Duodenal mucosa (tissue), 2 donors: ENCODE measurements around the gene C17orf113.
A peak's percentile ranks its signal among the peaks of the same experiment; 100 is the strongest.
"Not testable (repeated sequence)": the region's sequence is repeated elsewhere in the genome, so short reads cannot be mapped to it uniquely, and the experiment has no call there.

Experiments used
- H3K27ac ChIP-seq: one replicate; pipeline ENCODE4 v1.7.0; 2013; ENCODE audit warnings: low read depth, low read length
- H3K27me3 ChIP-seq, 2 donors: one replicate each; pipeline ENCODE4 v1.7.0; 2013; ENCODE audit warnings: low read length in 2 of 2, control low read depth in 1 of 2; ENCODE audit not compliant: insufficient read depth in 2 of 2, control insufficient read depth in 1 of 2
- H3K36me3 ChIP-seq, 2 donors: one replicate each; pipeline ENCODE4 v1.7.0; 2013; ENCODE audit warnings: low read length in 2 of 2, control low read depth in 1 of 2; ENCODE audit not compliant: insufficient read depth in 2 of 2, control insufficient read depth in 1 of 2
- H3K4me1 ChIP-seq, 2 donors: one replicate each; pipeline ENCODE4 v1.7.0; 2013; ENCODE audit warnings: low read length in 2 of 2, control low read depth in 1 of 2; ENCODE audit not compliant: insufficient read depth in 2 of 2, control insufficient read depth in 1 of 2
- H3K4me3 ChIP-seq, 2 donors: one replicate each; pipeline ENCODE4 v1.7.0; 2013; ENCODE audit warnings: low read length in 2 of 2, low read depth in 1 of 2
- H3K9ac ChIP-seq, 2 donors: one replicate each; pipeline ENCODE4 v1.7.0; 2013; ENCODE audit warnings: low read length in 2 of 2, low read depth in 1 of 2
- H3K9me3 ChIP-seq, 2 donors: one replicate each; pipeline ENCODE4 v1.7.0; 2013; ENCODE audit warnings: low read length in 2 of 2, control low read depth in 1 of 2; ENCODE audit not compliant: control insufficient read depth in 1 of 2

The C17orf113 gene

DNA sequence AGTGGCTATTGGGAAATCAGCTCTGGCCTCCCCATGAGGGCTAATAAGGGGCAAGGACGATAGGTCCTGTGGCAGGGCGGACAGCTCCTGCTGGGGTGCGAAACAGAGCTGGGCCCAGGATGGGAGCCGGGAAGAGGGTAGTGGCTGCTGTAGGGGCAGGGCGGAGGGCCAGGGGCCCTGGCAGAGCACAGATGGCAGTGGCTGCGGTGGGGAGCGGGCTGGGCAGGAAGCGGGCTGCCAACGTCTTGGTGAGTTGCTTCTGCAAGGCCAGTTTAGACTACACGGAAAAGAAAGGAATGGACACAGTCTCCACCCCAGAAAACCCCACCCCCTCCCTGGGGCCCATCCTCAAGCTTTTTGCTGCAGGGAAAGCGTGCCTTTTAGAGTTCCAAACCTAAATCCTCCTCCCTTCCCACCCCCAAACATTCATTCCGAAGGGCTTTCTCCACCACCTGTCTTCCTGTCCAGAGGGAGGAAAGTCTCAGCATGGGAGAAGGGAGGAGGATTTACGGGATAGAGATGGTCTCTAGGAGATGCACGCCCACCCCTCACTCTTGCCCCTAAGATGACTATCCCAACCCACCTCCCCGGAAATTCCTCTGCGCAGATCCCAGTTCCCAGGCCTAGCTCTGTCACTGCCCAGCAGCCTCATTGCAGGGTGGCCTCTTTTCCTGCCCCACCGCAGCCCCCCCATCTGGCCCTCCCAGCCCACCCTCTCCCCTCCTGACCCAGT, 23.4 kb downstream of the C17orf113 start:
- Histone ChIP-seq H3K9ac (no peak overlapping the region), H3K27me3 (no peaks in the 10 kb centered on the region), H3K9me3 (no peaks in the 10 kb centered on the region), H3K4me1 (peaks cover 20 to 23% of the 10 kb centered on the region in 2 donors), H3K27ac (no peak overlapping the region), H3K4me3 (no peak overlapping the region), H3K36me3 (peaks cover 5 to 23% of the 10 kb centered on the region in 2 donors)

DNA sequence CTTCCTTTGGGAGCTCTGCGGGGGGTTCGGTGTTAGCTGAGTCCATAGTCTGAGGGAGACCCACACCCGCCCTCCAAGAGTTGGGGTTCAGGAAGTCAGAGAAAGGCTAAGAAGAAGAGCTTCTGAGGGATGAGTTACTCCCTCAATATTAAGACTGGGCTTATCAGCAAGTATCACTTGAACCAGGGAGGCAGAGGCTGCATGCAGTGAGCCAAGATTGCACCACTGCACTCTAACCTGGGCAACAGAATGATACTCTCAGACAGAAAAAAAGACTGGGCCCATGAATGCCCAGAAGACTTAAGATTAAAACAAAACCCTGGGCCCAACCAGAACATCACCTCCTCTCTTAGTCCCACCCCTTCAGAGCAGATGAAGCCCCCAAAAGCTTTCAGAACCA, 24.5 kb downstream of the C17orf113 start:
- no peak overlapping the region for H3K4me3 ChIP-seq
- H3K9me3 ChIP-seq, result no peaks in the 10 kb centered on the region
- H3K27ac ChIP-seq, result no peak overlapping the region
- no peak overlapping the region for H3K9ac ChIP-seq
- H3K36me3 ChIP-seq, result peaks cover 5 to 23% of the 10 kb centered on the region in 2 donors
- H3K27me3 ChIP-seq, result no peaks in the 10 kb centered on the region
- peaks cover 27% of the 10 kb centered on the region in 2 donors for H3K4me1 ChIP-seq

DNA sequence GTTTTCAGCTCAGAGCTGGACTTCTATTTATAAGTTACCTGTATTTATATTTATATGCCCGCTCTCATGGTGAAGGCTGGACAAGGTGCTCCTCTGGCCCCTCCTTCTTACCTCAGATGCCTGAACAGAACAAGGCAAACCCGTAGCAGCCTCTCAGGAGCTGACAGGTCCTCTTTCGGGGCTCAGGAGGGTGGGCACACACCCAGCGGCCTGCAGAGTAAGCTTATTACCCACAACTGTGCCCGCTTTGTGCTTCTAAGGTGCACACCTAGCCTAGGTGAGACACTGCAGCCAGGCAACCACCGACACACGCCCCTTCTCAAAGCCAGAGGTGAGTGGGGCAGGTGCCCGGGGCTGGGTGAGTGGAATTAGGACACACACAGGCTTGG, 25.2 kb downstream of the C17orf113 start:
- H3K36me3 ChIP-seq, result peaks cover 5 to 23% of the 10 kb centered on the region in 2 donors
- no peaks in the 10 kb centered on the region for H3K9me3 ChIP-seq
- peaks cover 33% of the 10 kb centered on the region in 2 donors for H3K4me1 ChIP-seq
- no peak overlapping the region for H3K27ac ChIP-seq
- H3K9ac ChIP-seq, result no peak overlapping the region
- H3K27me3 ChIP-seq, result no peaks in the 10 kb centered on the region
- no peak overlapping the region for H3K4me3 ChIP-seq

DNA sequence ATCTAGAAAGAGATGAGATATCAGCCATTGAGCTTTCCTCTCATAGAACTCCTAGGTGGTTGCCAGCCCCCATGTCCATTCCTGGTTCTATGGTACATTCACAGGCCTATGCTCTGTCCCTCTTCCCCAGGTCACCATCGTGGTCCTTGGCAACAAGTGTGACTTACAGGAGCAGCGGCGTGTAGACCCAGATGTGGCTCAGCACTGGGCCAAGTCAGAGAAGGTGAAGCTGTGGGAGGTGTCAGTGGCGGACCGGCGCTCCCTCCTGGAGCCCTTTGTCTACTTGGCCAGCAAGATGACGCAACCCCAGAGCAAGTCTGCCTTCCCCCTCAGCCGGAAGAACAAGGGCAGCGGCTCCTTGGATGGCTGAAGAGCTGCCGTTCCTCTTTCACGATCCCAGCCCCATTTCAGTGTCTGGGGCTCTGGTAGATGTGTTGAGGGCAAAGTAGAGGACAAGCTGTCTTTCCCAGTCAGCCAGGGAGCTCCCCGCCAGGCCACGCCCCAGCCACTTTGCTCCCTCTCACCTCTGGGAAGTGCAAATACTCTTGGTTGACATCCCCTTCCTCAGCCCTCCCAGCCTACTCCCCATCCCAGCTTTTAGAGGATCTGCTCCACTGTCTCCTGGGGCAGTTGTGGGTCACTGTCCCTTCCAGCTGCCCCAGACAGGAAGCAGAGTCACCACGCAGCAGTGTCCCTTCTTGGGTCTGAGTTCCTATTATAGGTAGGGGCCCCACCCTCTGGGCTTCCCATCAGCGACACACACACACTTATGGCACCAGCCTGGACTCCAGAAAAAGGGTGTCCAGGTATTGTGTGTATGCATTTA, 26.7 kb downstream of the C17orf113 start:
- no peak overlapping the region for H3K4me3 ChIP-seq
- H3K27me3 ChIP-seq, result no peaks in the 10 kb centered on the region
- peak overlapping the region; percentile 47 for H3K27ac ChIP-seq
- H3K36me3 ChIP-seq, result peaks cover 5 to 23% of the 10 kb centered on the region in 2 donors
- peaks cover 33% of the 10 kb centered on the region in 2 donors for H3K4me1 ChIP-seq
- no peaks in the 10 kb centered on the region for H3K9me3 ChIP-seq
- no peak overlapping the region for H3K9ac ChIP-seq

DNA sequence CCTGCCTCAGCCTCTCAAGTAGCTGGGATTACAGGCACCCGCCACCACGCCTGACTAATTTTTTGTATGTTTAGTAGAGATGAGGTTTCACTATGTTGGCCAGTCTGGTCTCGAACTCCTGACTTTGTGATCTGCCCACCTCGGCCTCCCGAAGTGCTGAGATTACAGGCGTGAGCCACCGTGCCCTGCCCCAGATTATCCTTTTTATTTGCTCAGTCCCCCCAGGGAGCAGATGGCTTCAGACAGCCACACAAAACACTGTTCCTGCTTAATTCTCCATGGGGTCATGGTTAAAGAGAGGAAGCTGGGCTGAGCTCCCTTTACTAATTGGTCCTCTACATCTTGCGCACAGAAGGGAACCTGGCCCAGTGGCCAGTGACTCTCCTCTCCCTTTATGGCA, 29.6 kb downstream of the C17orf113 start:
- H3K9me3 ChIP-seq, H3K27me3 ChIP-seq, H3K27ac ChIP-seq: not testable (repeated sequence)
- H3K4me1 ChIP-seq, result peaks cover 45 to 50% of the 10 kb centered on the region in 2 donors
- H3K4me3 ChIP-seq, result peak overlapping the region; percentile 70 to 92
- peak overlapping the region; percentile 5 to 83 for H3K9ac ChIP-seq
- peaks cover 5 to 23% of the 10 kb centered on the region in 2 donors for H3K36me3 ChIP-seq

DNA sequence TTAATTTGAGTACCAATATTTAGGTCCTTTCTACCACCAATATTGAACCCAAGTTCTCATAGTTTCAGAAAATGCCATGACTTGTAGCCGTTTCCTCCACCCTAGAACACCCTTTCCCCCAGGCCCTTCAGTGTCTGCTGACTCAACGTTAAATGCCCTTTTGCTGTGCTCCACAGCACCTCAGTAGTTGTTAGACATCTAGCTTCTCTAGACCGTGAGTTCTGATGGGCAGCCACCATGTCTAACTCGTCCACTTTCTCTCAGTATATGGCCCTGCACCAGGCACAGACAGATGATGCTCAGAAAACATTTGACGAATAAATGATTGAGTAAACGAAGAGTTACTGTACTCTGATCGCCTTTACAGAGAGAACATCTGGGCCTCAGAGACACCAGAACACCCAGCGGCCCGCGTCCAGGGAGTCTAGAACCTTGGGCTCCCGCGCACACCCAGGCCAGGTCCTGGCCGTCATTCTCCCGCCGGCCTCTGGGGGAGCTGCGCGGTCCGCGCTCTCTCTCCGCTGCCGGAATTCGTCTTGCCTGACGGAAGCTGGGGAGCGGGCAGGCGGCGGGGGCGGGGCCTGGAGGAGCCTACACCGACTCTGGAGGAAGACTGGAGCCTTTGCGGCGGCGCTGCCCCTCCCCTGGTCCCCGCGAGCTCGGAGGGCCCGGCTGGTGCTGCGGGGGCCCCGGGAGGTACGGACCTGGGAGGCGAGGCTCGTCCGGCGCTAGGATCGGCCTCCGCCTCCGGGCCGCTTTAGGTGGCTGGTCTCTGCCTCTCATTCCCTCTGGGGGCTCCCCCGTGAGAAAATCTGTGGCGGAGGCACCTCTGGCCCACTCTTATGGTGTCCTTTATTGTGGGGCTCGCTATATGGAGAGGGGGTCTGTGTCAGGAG, 30.6 kb downstream of the C17orf113 start, which contains the start of gene NKIRAS2:
NKIRAS2 (plus strand) TSS at position 582 of the 896 bp plus-strand sequence. CDS start 1,488 bp downstream, outside the sequence.
- no peaks in the 10 kb centered on the region for H3K27me3 ChIP-seq
- H3K36me3 ChIP-seq, result peaks cover 5 to 23% of the 10 kb centered on the region in 2 donors
- H3K9me3 ChIP-seq, result no peaks in the 10 kb centered on the region
- peak within 1 kb of the TSS; percentile 83 to 97 for H3K9ac ChIP-seq
- peaks cover 40 to 54% of the 10 kb centered on the region in 2 donors for H3K4me1 ChIP-seq
- no peak within 1 kb of the TSS for H3K27ac ChIP-seq
- H3K4me3 ChIP-seq, result peak within 1 kb of the TSS; percentile 70 to 92

DNA sequence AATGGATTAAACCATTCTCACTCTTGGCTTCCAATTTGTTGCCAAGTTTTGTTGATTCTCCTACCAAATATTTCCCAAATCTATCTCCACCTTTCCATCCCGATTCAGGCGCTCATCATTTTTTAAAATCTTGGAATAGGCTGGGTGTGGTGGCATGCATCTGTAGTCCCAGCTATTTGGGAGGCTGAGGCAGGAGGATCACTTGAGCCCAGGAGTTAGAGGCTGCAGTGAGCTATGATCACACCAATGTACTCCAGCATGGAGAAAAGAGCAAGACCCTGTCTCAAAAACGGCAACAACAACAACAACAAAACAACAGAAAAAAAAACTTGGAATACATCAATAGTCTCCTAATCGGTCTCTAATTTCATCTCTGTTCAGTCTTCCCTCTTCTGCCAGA, 31.4 kb downstream of the C17orf113 start:
- H3K36me3 ChIP-seq, result peaks cover 5 to 20% of the 10 kb centered on the region in 2 donors
- no peaks in the 10 kb centered on the region for H3K27me3 ChIP-seq
- H3K4me3 ChIP-seq, result no peak overlapping the region
- no peak overlapping the region for H3K27ac ChIP-seq
- no peak overlapping the region for H3K9ac ChIP-seq
- H3K4me1 ChIP-seq, result peaks cover 34 to 46% of the 10 kb centered on the region in 2 donors
- H3K9me3 ChIP-seq, result no peaks in the 10 kb centered on the region

DNA sequence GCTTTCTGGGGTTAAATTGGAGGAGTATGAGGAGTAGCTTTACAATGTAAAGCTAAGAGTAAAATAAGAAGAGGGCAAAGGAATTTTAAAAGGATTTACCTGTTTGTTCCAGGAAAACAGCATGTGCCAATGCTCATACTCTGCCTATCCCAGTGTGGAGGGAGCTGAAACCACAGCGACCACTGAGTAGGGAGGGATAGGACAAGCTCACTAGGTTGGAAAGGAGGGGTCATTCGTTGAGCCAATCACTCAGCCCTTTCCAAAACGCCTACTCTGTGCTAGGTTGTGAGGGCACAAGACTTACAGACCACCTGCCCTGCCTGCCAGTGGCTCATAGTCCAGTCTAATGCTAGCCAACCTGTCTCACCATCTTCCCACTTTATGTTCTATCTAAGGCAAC, 32.1 kb downstream of the C17orf113 start:
- H3K27ac ChIP-seq, result no peak overlapping the region
- peaks cover 31 to 40% of the 10 kb centered on the region in 2 donors for H3K4me1 ChIP-seq
- peak overlapping the region; percentile 84 to 99 for H3K9ac ChIP-seq

DNA sequence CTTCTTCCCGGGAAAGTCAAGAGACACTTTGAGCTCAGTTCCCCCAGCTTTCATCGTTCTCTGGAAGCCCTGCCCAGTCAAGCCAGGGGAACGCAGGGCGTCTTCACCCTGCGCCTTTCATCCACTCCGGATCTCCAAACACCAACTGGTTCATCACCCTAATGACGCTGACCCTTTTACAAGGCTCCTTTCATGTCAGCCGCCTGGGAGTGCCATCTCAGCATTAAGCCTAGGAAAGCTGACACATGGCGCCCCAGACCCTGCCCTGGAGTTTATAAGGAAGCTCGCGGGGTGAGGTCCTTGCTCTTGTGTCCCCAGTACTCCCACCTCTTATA, 32.6 kb downstream of the C17orf113 start:
- peaks cover 35 to 37% of the 10 kb centered on the region in 2 donors for H3K4me1 ChIP-seq
- H3K9me3 ChIP-seq, result no peaks in the 10 kb centered on the region
- peak overlapping the region; percentile 98 to 99 for H3K4me3 ChIP-seq
- H3K36me3 ChIP-seq, result peaks cover 5 to 9% of the 10 kb centered on the region in 2 donors
- no peaks in the 10 kb centered on the region for H3K27me3 ChIP-seq
- H3K27ac ChIP-seq, result peak overlapping the region; percentile 86
- peak overlapping the region; percentile 84 to 99 for H3K9ac ChIP-seq

More for the DNA sequence above, 32.1 kb downstream of the C17orf113 start:
- no peaks in the 10 kb centered on the region for H3K27me3 ChIP-seq
- H3K36me3 ChIP-seq, result peaks cover 5 to 13% of the 10 kb centered on the region in 2 donors
- H3K4me3 ChIP-seq, result peak overlapping the region; percentile 98 to 99
- no peaks in the 10 kb centered on the region for H3K9me3 ChIP-seq
